Right renal cortex interstitium (tissue), 3 donors: ENCODE measurements around the gene DLG2. TPM values are rescaled to one million over a fixed set of nuclear protein-coding genes. Genes with fewer than 3 reads are reported as not detected.

Experiments used
- DNase-seq, 3 donors: peaks; one replicate each; pipeline ENCODE4 v3.0.0-alpha.2; 2013; ENCODE audit warnings: low read depth in 3 of 3, low spot score in 2 of 3
- polyA plus RNA-seq, 3 donors: library from polyadenylated mRNA; unstranded; fragments of 120-200 nt; gene quantifications; one replicate each; pipeline ENCODE4 v1.2.1, GENCODE V29; 2013; ENCODE audit not compliant: insufficient read length in 3 of 3

DLG2 gene
- polyA plus RNA-seq, 3 donors, result 11.5 to 14.0 (median 13.3) TPM

GRCh38 chr11:83687787-83688186 lies 1939.4 kb downstream of the DLG2 start:
- DNase-seq, result no peak

- no peak for DNase-seq
Observed at GRCh38 chr11:83685730-83686129, 1941.4 kb downstream of the DLG2 start.

DNA sequence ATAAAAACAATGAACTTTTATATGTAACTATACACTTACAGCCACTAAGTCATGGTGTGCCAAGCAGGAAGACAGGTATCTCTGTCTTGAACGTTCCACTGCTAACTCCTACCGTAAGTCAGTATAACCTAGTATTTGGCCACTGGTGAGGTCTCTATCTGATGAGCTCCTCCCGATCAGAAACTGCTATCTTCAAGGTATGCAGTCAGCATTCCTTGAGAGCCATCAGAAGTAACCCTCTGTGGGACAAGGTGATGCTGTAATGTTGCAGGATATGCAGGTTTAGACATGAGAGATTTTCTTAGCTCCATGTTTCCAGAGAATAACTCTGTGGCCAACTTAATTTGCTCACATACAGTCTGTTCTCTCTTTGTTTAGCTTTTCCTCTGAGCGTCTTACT lies 1943.1 kb downstream of the DLG2 start:
- no peak for DNase-seq

DNA sequence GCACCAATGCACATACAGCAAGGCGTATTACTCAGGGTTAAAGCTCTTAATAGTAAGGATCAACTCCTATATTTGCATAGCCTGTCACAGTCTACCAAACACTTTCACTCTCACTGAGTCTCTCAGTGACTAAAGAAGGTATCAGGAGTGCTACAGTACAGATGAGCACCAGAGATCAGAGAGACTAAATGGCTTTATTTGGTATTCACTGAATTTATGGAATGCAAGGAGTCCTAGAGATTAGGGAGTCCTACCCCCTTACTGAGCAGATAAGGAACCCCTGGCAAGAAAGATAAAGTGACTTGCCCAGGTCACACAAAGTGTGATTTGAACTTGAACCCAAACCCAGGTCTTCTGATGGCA lies 1944.6 kb downstream of the DLG2 start:
- DNase-seq, result no peak

DNA sequence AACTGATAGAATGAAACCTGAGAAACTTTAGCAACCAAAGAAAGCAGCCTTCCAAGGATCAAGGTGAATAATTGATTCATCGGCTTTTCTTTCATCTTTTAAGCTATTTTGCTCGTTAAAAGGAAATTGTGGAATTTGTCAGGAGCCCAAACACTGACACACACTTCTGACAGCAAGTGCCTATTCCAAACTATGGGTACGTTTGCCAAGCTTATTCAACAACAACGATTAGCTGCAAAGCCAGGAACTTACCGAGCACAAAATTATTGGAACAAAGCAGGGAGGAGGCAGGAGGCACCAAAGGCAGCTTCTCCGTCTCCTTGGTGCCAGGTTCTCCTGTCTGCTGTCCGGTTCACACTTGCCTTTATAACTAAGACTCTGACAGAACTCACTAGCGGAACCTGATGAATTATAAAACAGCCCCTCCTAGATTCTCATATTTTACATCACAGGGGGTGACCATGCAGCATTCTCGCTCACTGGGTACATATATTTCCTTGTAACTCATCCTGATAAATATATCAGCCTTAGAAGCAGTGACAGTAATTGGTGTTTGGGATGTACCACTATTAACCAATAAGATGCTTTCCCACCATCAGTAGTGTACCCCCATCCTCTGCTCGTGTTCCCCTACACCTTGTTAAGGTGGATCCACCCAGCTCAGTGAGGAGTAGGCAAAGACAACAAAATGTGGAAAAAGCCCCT lies 1945.1 kb downstream of the DLG2 start:
- no peak for DNase-seq

GRCh38 chr11:83681031-83681781 lies 1945.9 kb downstream of the DLG2 start:
- no peak for DNase-seq

- DNase-seq, result no peak
Observed at GRCh38 chr11:83680321-83680720, 1946.8 kb downstream of the DLG2 start.

GRCh38 chr11:83678831-83679584 lies 1948.1 kb downstream of the DLG2 start:
- no peak for DNase-seq

DNA sequence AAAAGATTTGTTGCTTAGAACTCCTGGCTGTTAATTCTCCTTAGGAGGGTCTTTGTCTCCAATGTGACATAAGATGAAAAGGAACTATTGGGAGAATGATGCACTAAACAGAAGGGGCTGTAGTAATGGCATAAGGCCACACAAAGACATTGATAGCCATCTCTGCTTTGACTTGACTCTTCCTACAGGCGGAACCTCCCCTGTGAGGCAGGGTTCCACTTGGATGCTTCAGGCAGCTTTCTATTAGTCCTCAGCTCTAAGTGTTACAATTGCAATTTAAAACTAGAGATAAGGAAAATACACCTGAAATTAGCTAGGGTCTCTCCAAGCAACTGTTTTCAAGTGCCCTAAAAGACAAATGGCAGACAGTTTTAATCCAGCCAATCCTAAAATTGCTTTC lies 1949.4 kb downstream of the DLG2 start:
- DNase-seq, result no peak

DNA sequence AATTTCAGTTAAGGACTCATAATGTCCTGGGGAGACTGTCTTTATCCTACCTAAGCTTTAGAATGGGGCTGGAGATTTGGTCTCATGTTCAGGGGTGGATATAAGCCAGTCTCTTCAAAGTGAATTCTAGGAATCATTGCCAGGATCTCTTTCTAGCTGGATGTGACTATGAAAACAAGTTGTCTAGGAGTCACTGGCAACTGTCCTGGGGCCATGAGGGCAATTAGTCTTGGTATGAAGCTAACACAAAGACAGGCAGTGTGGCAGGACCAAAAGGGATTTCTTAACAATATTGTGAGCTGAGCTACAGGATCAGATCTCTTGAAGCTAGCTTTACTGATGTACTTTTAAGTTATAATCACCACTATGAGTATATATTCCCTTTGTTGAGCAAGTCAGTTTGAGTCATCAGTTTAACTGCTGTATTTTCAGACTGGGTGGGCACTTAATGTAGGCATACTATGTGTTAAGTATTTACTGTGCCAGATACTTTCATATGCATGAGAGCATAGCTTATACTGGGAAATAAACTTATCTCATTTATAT lies 1951.0 kb downstream of the DLG2 start:
- DNase-seq, result no peak

GRCh38 chr11:83674102-83674896 lies 1952.8 kb downstream of the DLG2 start:
- no peak for DNase-seq

DNA sequence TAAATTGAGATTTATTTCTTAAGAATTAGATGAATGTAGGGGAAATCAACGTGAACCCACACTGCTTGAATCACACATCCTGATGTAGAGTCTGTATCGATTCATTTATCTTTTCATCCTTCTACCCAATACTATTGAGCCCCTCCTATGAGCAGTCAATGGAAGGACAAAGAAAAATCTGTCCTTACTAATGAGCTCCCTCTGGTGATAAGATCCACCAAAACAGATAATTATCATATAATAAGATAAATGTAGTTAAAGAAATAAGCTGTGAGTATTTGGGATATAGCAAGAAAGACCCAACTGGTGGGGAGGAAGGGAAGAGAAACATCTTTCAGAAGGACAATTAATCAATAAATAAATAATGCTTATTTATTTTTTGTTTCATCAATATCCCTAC lies 1955.9 kb downstream of the DLG2 start:
- no peak for DNase-seq

GRCh38 chr11:83666149-83666548 lies 1961.0 kb downstream of the DLG2 start:
- DNase-seq, result no peak

GRCh38 chr11:83663988-83664387 lies 1963.2 kb downstream of the DLG2 start:
- DNase-seq, result no peak

DNA sequence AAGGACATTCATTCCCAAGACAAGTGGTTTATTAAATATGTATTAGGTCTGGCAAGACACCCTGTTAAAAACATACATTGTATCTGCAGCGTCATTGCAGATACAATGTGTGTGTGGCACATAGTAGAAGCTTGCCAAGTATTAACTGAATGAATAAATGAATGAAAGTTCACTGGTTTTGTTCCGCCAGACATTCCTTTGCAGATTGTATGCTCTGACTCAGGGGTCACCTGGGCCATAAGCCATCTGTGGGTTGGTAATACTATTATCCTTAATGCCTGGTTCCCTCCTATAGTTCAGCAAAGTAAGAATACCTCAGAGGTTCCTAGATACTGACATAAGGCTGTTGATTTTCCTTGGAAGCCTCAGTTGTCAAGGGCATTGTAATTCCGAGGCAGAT lies 1963.7 kb downstream of the DLG2 start:
- DNase-seq, result no peak

GRCh38 chr11:83662494-83662893 lies 1964.7 kb downstream of the DLG2 start:
- DNase-seq, result no peak

GRCh38 chr11:83661491-83662350 lies 1965.4 kb downstream of the DLG2 start:
- DNase-seq, result no peak

GRCh38 chr11:83659466-83659865 lies 1967.7 kb downstream of the DLG2 start:
- DNase-seq, result no peak

DNA sequence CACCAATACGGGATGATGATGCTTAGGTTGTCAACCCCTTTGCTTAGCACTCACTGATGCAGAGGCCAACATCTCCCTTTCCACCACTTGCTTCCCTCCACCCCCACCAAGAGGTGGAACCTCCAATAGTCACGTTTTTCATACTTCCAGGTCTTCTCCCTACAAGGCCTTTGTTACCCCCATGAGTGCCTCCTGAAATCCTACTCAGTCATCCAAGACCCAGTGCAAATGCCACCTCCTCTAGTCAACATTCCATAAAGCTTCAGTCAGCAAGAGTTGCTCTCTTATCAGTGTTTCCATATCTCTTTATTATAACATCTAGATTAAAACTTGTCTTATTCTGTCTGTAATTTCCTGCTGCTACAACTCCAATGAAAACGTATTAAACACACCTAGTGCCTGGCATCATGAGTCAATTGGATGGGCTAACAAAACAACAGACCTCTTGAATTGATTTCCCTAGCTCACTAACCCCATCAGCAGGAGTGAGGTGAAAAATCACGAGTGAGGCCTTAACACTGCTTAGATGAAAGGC lies 1970.3 kb downstream of the DLG2 start:
- no peak for DNase-seq
